ENCODE results near the gene POLN.
"Not testable (repeated sequence)": the region's sequence is repeated elsewhere in the genome, so short reads cannot be mapped to it uniquely, and the experiment has no call there.

POLN gene

GRCh38 chr4:2275546-2276251 is 33.8 kb upstream of the POLN start:
- in situ Hi-C loops (cut with MboI; ENCODE audit: low sequenced_read_pairs): no loop called here

- in situ Hi-C loops (cut with MboI; ENCODE audit: low sequenced_read_pairs): not testable (repeated sequence)
These were observed 33.1 kb upstream of the POLN start for GRCh38 chr4:2275044-2275397.

- in situ Hi-C loops (cut with MboI; ENCODE audit: low sequenced_read_pairs): no loop called here
These were observed 32.6 kb upstream of the POLN start for GRCh38 chr4:2274320-2275043.

- in situ Hi-C loops (cut with MboI; ENCODE audit: low sequenced_read_pairs): no loop called here
These were observed 31.9 kb upstream of the POLN start for GRCh38 chr4:2273657-2274319.

GRCh38 chr4:2273221-2273620 is 31.3 kb upstream of the POLN start:
- in situ Hi-C loops (cut with MboI; ENCODE audit: low sequenced_read_pairs): no loop called here

GRCh38 chr4:2272828-2273120 is 30.9 kb upstream of the POLN start:
- in situ Hi-C loops (cut with MboI; ENCODE audit: low sequenced_read_pairs): no loop called here

- in situ Hi-C loops (cut with MboI; ENCODE audit: low sequenced_read_pairs): no loop called here
These were observed 30.3 kb upstream of the POLN start for GRCh38 chr4:2272026-2272827.

GRCh38 chr4:2271279-2272025 is 29.5 kb upstream of the POLN start:
- in situ Hi-C loops (cut with MboI; ENCODE audit: low sequenced_read_pairs): no loop called here

- in situ Hi-C loops (cut with MboI; ENCODE audit: low sequenced_read_pairs): no loop called here
These were observed 28.6 kb upstream of the POLN start for GRCh38 chr4:2270341-2271165.

- in situ Hi-C loops (cut with MboI; ENCODE audit: low sequenced_read_pairs): no loop called here
These were observed 27.8 kb upstream of the POLN start for GRCh38 chr4:2269618-2270163.

GRCh38 chr4:2269206-2269531 is 27.2 kb upstream of the POLN start:
- in situ Hi-C loops (cut with MboI; ENCODE audit: low sequenced_read_pairs): no loop called here

GRCh38 chr4:2268357-2269205 is 26.7 kb upstream of the POLN start:
- in situ Hi-C loops (cut with MboI; ENCODE audit: low sequenced_read_pairs): no loop called here

- in situ Hi-C loops (cut with MboI; ENCODE audit: low sequenced_read_pairs): no loop called here
These were observed 25.9 kb upstream of the POLN start for GRCh38 chr4:2267841-2268240.

GRCh38 chr4:2267320-2267811 is 25.4 kb upstream of the POLN start:
- in situ Hi-C loops (cut with MboI; ENCODE audit: low sequenced_read_pairs): no loop called here

- in situ Hi-C loops (cut with MboI; ENCODE audit: low sequenced_read_pairs): no loop called here
These were observed 24.9 kb upstream of the POLN start for GRCh38 chr4:2266821-2267220.

GRCh38 chr4:2266181-2266580 is 24.3 kb upstream of the POLN start:
- in situ Hi-C loops (cut with MboI; ENCODE audit: low sequenced_read_pairs): no loop called here

GRCh38 chr4:2265113-2266110 is 23.5 kb upstream of the POLN start:
- in situ Hi-C loops (cut with MboI; ENCODE audit: low sequenced_read_pairs): no loop called here
